Activated naive CD8-positive, alpha-beta T cell treated with anti-CD3 and anti-CD28 coated beads, Interleukin-2, amount 10 ng/mL, durations not matched to agents 7 days and 5 days (primary cell): ENCODE measurements around the gene ANP32D. TPM values are rescaled to one million over a fixed set of nuclear protein-coding genes. Genes with fewer than 3 reads are reported as not detected.
"Not testable (repeated sequence)": the region's sequence is repeated elsewhere in the genome, so short reads cannot be mapped to it uniquely, and the experiment has no call there.

ENCODE experiments used
- ATAC-seq: fragments of 150-1000 bp; cut with Tn5 transposase; one replicate; pipeline ENCODE4 v1.10.0; 2021; ENCODE audit warnings: low read depth, moderate library complexity
- POLR2A ChIA-PET: fragments of 350-600 bp; sonication (Branson Sonifier 250); formaldehyde crosslinking; loops from one replicate; lab custom pipeline; 2021; ENCODE audit warnings: antibody characterized with exemption; lab: Charles Lee
- DNase-seq: peaks from one replicate; pipeline ENCODE4 v3.0.0; 2021
- H3K27ac Mint-ChIP-seq: one replicate; pipeline ENCODE4 v1.8.0; 2022; ENCODE audit warnings: mild to moderate bottlenecking, mixed read lengths
- H3K27me3 Mint-ChIP-seq: one replicate; pipeline ENCODE4 v1.8.0; 2022; ENCODE audit warnings: mild to moderate bottlenecking, moderate library complexity, mixed read lengths
- H3K36me3 Mint-ChIP-seq: one replicate; pipeline ENCODE4 v1.8.0; 2021; ENCODE audit warnings: mild to moderate bottlenecking, mixed read lengths
- H3K4me1 Mint-ChIP-seq: one replicate; pipeline ENCODE4 v1.8.0; 2021; ENCODE audit warnings: mixed read lengths
- H3K4me3 Mint-ChIP-seq: one replicate; pipeline ENCODE4 v1.8.0; 2022; ENCODE audit warnings: mild to moderate bottlenecking, moderate library complexity, mixed read lengths
- H3K9me3 Mint-ChIP-seq: one replicate; pipeline ENCODE4 v1.8.0; 2021; ENCODE audit warnings: mixed read lengths
- total RNA-seq, 2 experiments: library from RNA; stranded (reverse); gene quantifications; one replicate each; pipeline ENCODE4 v1.2.3, GENCODE V29; 2021

Gene ANP32D
- total RNA-seq, 2 experiments from 2014 or later: not detected

GRCh38 chr12:48520381-48520780 lies 48.0 kb downstream of the ANP32D start:
- H3K27me3 Mint-ChIP-seq, H3K4me3 Mint-ChIP-seq, H3K27ac Mint-ChIP-seq, H3K4me1 Mint-ChIP-seq, ATAC-seq, DNase-seq, H3K36me3 Mint-ChIP-seq, H3K9me3 Mint-ChIP-seq, POLR2A ChIA-PET: not testable (repeated sequence)

Other genes with a start within 250 kb of the ANP32D start
- gene ZNF641, start 121.6 kb upstream of the ANP32D start, total RNA-seq: 10 to 100 TPM; 21.3 to 32.0 TPM
- gene C12orf54, start 9.9 kb downstream of the ANP32D start, total RNA-seq: not detected
- not detected for gene OR8S1, start 53.1 kb downstream of the ANP32D start, total RNA-seq
- not detected for gene LALBA, start 97.5 kb downstream of the ANP32D start, total RNA-seq
- gene KANSL2, start 209.7 kb downstream of the ANP32D start, total RNA-seq: 10 to 100 TPM; 62.1 to 65.7 TPM
- 10 to 100 TPM; 58.7 to 60.4 TPM for gene CCNT1, start 244.1 kb downstream of the ANP32D start, total RNA-seq